ENCODE data around the gene TCF7L1.
"Not testable (repeated sequence)": the region's sequence is repeated elsewhere in the genome, so short reads cannot be mapped to it uniquely, and the experiment has no call there.

Gene TCF7L1

GRCh38 chr2:85340034-85340892 lies 207.1 kb downstream of the TCF7L1 start:
- in situ Hi-C loops (cut with HindIII; ENCODE audit: low sequenced_read_pairs), result no loop called here

DNA sequence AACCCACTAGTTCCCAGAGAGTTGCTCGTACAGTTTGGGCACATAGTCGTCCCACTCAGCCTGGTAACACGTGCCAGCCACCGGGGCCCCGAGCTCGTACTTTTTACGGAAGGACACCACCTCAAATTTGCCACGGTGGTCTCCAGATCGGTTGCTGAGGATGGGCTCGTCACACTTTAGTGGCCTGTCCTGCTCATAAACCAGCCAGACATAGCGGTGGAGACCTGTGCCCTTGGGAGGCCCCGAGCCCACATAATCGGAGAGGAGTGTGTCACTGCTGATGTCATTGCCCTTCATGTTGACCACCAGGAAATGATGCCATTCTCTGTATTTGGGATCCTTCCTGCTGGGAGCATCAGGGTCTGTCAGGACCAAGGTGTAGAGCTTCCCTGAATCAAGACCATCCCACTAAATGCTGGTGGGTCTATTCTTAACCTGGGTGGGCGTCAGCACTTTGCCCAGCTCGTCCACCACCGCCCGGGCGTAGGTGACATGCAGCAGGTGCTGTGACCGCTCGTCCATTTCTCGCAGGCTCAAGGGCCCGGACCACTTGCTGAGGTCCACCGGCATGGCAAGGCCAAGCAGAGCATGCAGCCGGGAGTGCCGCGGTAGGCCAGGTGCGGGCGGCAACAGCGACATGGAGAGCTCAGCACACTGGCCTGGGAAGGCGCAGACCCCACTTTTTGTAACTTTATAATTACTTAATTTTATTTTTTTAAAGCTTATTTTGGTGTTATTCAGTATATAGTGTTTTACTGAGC lies 208.3 kb downstream of the TCF7L1 start:
- in situ Hi-C loops (cut with HindIII; ENCODE audit: low sequenced_read_pairs), result no loop called here

- in situ Hi-C loops (cut with HindIII; ENCODE audit: low sequenced_read_pairs), result no loop called here
Measured at GRCh38 chr2:85342156-85342555, 209.0 kb downstream of the TCF7L1 start.

GRCh38 chr2:85343207-85343895 lies 210.2 kb downstream of the TCF7L1 start:
- in situ Hi-C loops (cut with HindIII; ENCODE audit: low sequenced_read_pairs), result not testable (repeated sequence)

- in situ Hi-C loops (cut with HindIII; ENCODE audit: low sequenced_read_pairs), result no loop called here
Measured at GRCh38 chr2:85344356-85344954, 211.3 kb downstream of the TCF7L1 start.

DNA sequence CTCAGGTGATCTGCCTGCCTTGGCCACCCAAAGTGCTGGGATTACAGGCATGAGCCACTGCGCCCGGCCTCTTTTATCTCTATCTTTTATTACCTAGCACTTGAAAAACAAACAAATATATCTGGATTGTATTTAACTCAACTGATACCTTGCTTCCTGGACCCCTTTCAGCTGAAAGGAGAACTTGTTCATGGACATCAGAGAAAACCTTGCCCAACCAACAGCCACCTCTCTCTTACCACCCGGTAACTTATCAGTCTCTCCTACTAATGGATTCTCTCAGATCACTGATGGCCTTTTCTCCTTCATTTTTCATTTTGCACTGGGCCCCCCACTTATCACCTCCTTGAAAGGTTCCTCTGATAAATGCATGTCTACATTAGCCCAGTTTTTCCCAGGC lies 214.4 kb downstream of the TCF7L1 start:
- in situ Hi-C loops (cut with HindIII; ENCODE audit: low sequenced_read_pairs), result no loop called here

DNA sequence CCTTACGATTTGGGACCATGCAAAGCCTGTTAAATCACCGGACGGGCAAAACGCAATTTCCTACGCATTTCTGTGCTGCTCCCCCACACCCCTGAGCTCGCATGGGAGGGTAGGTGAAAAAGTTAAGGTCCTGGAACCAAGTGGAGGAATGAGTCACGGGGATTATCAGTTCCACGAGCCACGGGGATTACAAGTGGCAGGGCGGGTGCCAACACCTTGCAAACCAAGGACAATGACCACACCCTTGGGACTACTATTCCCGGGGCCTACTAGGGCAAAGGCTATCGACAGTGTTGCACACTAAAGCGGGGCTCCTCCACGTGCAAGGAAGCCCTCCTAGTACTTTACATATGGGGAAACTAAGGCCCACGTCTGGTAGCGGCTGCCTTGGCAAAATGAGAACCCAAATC lies 220.7 kb downstream of the TCF7L1 start:
- in situ Hi-C loops (cut with HindIII; ENCODE audit: low sequenced_read_pairs), result no loop called here

DNA sequence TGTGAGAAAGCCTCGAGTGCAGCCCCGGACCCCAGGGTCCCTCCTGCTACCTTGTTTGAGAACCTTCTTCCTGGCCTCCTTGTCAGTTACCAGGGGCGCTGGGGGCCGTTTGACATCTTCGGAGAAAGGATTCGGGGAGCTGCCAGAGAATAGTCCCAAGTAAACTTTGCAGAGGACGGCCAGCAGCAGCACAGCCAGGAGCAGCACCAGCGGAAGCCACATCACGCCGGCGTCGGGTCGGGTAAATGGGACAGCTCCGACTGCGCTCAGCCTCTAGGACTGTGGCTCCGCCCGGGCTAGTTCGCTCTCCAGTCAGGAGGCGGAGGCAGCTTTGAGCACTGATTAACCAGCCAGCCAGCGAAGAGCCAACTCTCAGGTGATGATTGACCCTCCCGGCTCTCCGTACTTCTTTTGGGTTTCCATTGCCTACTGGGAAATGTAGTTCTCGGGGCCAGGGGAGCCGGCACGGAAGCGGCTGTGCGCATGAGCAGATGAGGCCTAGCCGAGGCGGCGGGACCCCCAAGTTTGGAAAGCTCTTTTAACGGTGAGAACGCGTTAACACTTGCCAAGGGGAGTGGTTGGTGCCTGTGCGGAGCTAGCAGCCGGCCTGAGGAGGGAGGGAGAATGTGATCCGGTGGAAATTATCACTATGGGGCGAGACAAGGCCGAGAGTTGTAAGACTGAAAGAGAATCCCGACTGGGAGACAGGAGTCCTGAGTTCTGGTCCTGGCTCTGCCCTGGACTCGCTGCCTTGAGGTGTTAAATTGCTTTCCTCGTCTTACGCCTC lies 221.3 kb downstream of the TCF7L1 start, which contains the start of the genes ELMOD3 and RETSAT:
Gene ELMOD3 (plus strand): TSS at position 484 of the 787 bp plus-strand sequence. CDS start 2,430 bp downstream, outside the sequence.
Gene RETSAT (minus strand): TSS at position 243 of the 787 bp plus-strand sequence. CDS start 21 bp downstream, at position 222.
- in situ Hi-C loops (cut with HindIII; ENCODE audit: low sequenced_read_pairs), result no loop called here

GRCh38 chr2:85355073-85355410 lies 221.8 kb downstream of the TCF7L1 start:
- in situ Hi-C loops (cut with HindIII; ENCODE audit: low sequenced_read_pairs), result no loop called here

DNA sequence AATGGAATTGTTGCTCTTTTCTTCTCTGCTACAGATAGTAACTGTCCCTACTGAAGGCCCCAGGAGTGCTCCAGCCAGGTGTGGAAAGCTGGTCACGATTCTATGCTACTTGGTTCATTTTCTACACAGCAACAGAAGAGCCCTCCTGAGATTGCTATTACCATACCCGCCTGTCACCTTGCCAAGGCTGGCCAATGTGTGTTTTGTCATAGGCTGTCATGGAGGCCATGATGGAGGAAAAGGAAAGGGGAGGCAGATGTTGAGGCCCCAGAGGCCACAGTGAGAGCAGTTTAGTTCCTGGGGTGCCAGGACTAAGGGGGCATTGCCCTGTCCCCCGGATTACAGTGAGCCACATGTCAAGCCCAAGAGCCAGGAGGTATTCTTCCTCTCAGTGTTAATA lies 222.3 kb downstream of the TCF7L1 start:
- in situ Hi-C loops (cut with HindIII; ENCODE audit: low sequenced_read_pairs), result no loop called here

- in situ Hi-C loops (cut with HindIII; ENCODE audit: low sequenced_read_pairs), result no loop called here
Measured at GRCh38 chr2:85356186-85356585, 223.0 kb downstream of the TCF7L1 start.

DNA sequence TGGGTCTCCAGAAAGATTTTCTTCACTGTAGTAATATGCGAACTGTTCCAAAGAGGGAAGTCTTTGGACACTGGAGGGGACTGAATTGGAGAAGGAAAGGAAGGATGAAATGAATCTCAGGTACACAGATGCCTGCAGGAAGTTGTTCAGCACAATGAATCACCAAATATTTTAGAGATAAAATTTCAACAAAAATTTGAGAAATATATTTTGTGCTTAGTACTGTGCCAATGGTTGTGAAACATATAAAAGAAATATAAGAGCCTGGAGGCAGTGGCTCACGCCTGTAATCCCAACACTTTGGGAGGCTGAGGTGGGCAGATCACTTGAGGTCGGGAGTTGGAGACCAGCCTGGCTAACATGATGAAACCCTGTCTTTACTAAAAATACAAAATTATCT lies 224.5 kb downstream of the TCF7L1 start:
- in situ Hi-C loops (cut with HindIII; ENCODE audit: low sequenced_read_pairs), result no loop called here

Data from DLD1 (cell line).